ENCODE measurements around the gene KIF4B.
"Not testable (repeated sequence)": the region's sequence is repeated elsewhere in the genome, so short reads cannot be mapped to it uniquely, and the experiment has no call there.

KIF4B gene

GRCh38 chr5:155019601-155020226, 6.2 kb downstream of the KIF4B start:
- no peaks in the 10 kb centered on the region for H3K27me3 ChIP-seq (ENCODE audit: insufficient read depth, low read length)
- H3K4me3 ChIP-seq (ENCODE audit: low read length) = no peak overlapping the region
- H2AFZ ChIP-seq (ENCODE audit: low read depth, low read length) = no peak overlapping the region
- no peaks in the 10 kb centered on the region for H3K9me3 ChIP-seq (ENCODE audit: low read length)
- no peaks in the 10 kb centered on the region for H3K36me3 ChIP-seq (ENCODE audit: insufficient read depth, low read length)
- no peaks in the 10 kb centered on the region for H3K4me1 ChIP-seq (ENCODE audit: insufficient read depth, low read length)

- Histone ChIP-seq H2AFZ (ENCODE audit: low read depth, low read length) (no peak overlapping the region), H3K9me3 (ENCODE audit: low read length) (no peaks in the 10 kb centered on the region), H3K36me3 (ENCODE audit: insufficient read depth, low read length) (no peaks in the 10 kb centered on the region), H3K27me3 (ENCODE audit: insufficient read depth, low read length) (no peaks in the 10 kb centered on the region), H3K4me1 (ENCODE audit: insufficient read depth, low read length) (no peaks in the 10 kb centered on the region), H3K4me3 (ENCODE audit: low read length) (no peak overlapping the region)
Observed at GRCh38 chr5:155021842-155022241, 8.3 kb downstream of the KIF4B start.

- Histone ChIP-seq H3K9me3 (ENCODE audit: low read length) (no peaks in the 10 kb centered on the region), H3K27me3 (ENCODE audit: insufficient read depth, low read length) (no peaks in the 10 kb centered on the region), H3K4me1 (ENCODE audit: insufficient read depth, low read length) (no peaks in the 10 kb centered on the region), H3K36me3 (ENCODE audit: insufficient read depth, low read length) (no peaks in the 10 kb centered on the region), H3K4me3 (ENCODE audit: low read length) (no peak overlapping the region), H2AFZ (ENCODE audit: low read depth, low read length) (no peak overlapping the region)
Observed at GRCh38 chr5:155023320-155023719, 9.8 kb downstream of the KIF4B start.

GRCh38 chr5:155024015-155024414, 10.5 kb downstream of the KIF4B start:
- H3K9me3 ChIP-seq (ENCODE audit: low read length) = no peaks in the 10 kb centered on the region
- H3K4me3 ChIP-seq (ENCODE audit: low read length) = no peak overlapping the region
- no peak overlapping the region for H2AFZ ChIP-seq (ENCODE audit: low read depth, low read length)
- no peaks in the 10 kb centered on the region for H3K27me3 ChIP-seq (ENCODE audit: insufficient read depth, low read length)
- H3K4me1 ChIP-seq (ENCODE audit: insufficient read depth, low read length) = no peaks in the 10 kb centered on the region
- H3K36me3 ChIP-seq (ENCODE audit: insufficient read depth, low read length) = no peaks in the 10 kb centered on the region

- Histone ChIP-seq H3K4me3 (ENCODE audit: low read length) (no peak overlapping the region), H3K4me1 (ENCODE audit: insufficient read depth, low read length) (no peaks in the 10 kb centered on the region), H2AFZ (ENCODE audit: low read depth, low read length) (no peak overlapping the region), H3K9me3 (ENCODE audit: low read length) (no peaks in the 10 kb centered on the region), H3K36me3 (ENCODE audit: insufficient read depth, low read length) (no peaks in the 10 kb centered on the region), H3K27me3 (ENCODE audit: insufficient read depth, low read length) (no peaks in the 10 kb centered on the region)
Observed at GRCh38 chr5:155025895-155026294, 12.3 kb downstream of the KIF4B start.

GRCh38 chr5:155027993-155028629, 14.6 kb downstream of the KIF4B start:
- no peaks in the 10 kb centered on the region for H3K27me3 ChIP-seq (ENCODE audit: insufficient read depth, low read length)
- no peaks in the 10 kb centered on the region for H3K9me3 ChIP-seq (ENCODE audit: low read length)

GRCh38 chr5:155029240-155029639, 15.7 kb downstream of the KIF4B start:
- H3K27me3 ChIP-seq (ENCODE audit: insufficient read depth, low read length) = no peaks in the 10 kb centered on the region
- no peak overlapping the region for H3K4me3 ChIP-seq (ENCODE audit: low read length)
- no peaks in the 10 kb centered on the region for H3K9me3 ChIP-seq (ENCODE audit: low read length)
- no peaks in the 10 kb centered on the region for H3K4me1 ChIP-seq (ENCODE audit: insufficient read depth, low read length)
- H2AFZ ChIP-seq (ENCODE audit: low read depth, low read length) = no peak overlapping the region
- H3K36me3 ChIP-seq (ENCODE audit: insufficient read depth, low read length) = no peaks in the 10 kb centered on the region

More at GRCh38 chr5:155027993-155028629, 14.6 kb downstream of the KIF4B start:
- Histone ChIP-seq H3K4me1 (ENCODE audit: insufficient read depth, low read length) (no peaks in the 10 kb centered on the region), H2AFZ (ENCODE audit: low read depth, low read length) (no peak overlapping the region), H3K4me3 (ENCODE audit: low read length) (no peak overlapping the region), H3K36me3 (ENCODE audit: insufficient read depth, low read length) (no peaks in the 10 kb centered on the region)

GRCh38 chr5:155034145-155034744, 20.7 kb downstream of the KIF4B start:
- not testable (repeated sequence) for H3K27me3 ChIP-seq (ENCODE audit: insufficient read depth, low read length); H3K36me3 ChIP-seq (ENCODE audit: insufficient read depth, low read length); H2AFZ ChIP-seq (ENCODE audit: low read depth, low read length); H3K4me3 ChIP-seq (ENCODE audit: low read length); H3K4me1 ChIP-seq (ENCODE audit: insufficient read depth, low read length); H3K9me3 ChIP-seq (ENCODE audit: low read length)

- not testable (repeated sequence) for H2AFZ ChIP-seq (ENCODE audit: low read depth, low read length); H3K4me1 ChIP-seq (ENCODE audit: insufficient read depth, low read length); H3K9me3 ChIP-seq (ENCODE audit: low read length); H3K36me3 ChIP-seq (ENCODE audit: insufficient read depth, low read length); H3K27me3 ChIP-seq (ENCODE audit: insufficient read depth, low read length); H3K4me3 ChIP-seq (ENCODE audit: low read length)
Observed at GRCh38 chr5:155035087-155035486, 21.5 kb downstream of the KIF4B start.

- Histone ChIP-seq H3K4me3 (ENCODE audit: low read length) (no peak overlapping the region), H3K4me1 (ENCODE audit: insufficient read depth, low read length) (no peaks in the 10 kb centered on the region), H3K36me3 (ENCODE audit: insufficient read depth, low read length) (no peaks in the 10 kb centered on the region), H2AFZ (ENCODE audit: low read depth, low read length) (no peak overlapping the region), H3K27me3 (ENCODE audit: insufficient read depth, low read length) (peaks cover 3% of the 10 kb centered on the region), H3K9me3 (ENCODE audit: low read length) (no peaks in the 10 kb centered on the region)
Observed at GRCh38 chr5:155040984-155041653, 27.6 kb downstream of the KIF4B start.

- Histone ChIP-seq H3K36me3 (ENCODE audit: insufficient read depth, low read length) (no peaks in the 10 kb centered on the region), H2AFZ (ENCODE audit: low read depth, low read length) (no peak overlapping the region), H3K9me3 (ENCODE audit: low read length) (no peaks in the 10 kb centered on the region), H3K4me3 (ENCODE audit: low read length) (no peak overlapping the region), H3K4me1 (ENCODE audit: insufficient read depth, low read length) (no peaks in the 10 kb centered on the region), H3K27me3 (ENCODE audit: insufficient read depth, low read length) (peaks cover 3% of the 10 kb centered on the region)
Observed at GRCh38 chr5:155044591-155044990, 31.0 kb downstream of the KIF4B start.

GRCh38 chr5:155046591-155046990, 33.0 kb downstream of the KIF4B start:
- Histone ChIP-seq H3K4me1 (ENCODE audit: insufficient read depth, low read length) (no peaks in the 10 kb centered on the region), H3K36me3 (ENCODE audit: insufficient read depth, low read length) (no peaks in the 10 kb centered on the region), H3K9me3 (ENCODE audit: low read length) (no peaks in the 10 kb centered on the region), H3K4me3 (ENCODE audit: low read length) (no peak overlapping the region), H3K27me3 (ENCODE audit: insufficient read depth, low read length) (peaks cover 3% of the 10 kb centered on the region), H2AFZ (ENCODE audit: low read depth, low read length) (no peak overlapping the region)

- Histone ChIP-seq H3K9me3 (ENCODE audit: low read length) (no peaks in the 10 kb centered on the region), H3K4me3 (ENCODE audit: low read length) (no peak overlapping the region), H3K36me3 (ENCODE audit: insufficient read depth, low read length) (no peaks in the 10 kb centered on the region)
Observed at GRCh38 chr5:155047818-155048217, 34.3 kb downstream of the KIF4B start.

More at GRCh38 chr5:155047818-155048217, 34.3 kb downstream of the KIF4B start:
- Histone ChIP-seq H3K4me1 (ENCODE audit: insufficient read depth, low read length) (no peaks in the 10 kb centered on the region), H3K27me3 (ENCODE audit: insufficient read depth, low read length) (peaks cover 3% of the 10 kb centered on the region), H2AFZ (ENCODE audit: low read depth, low read length) (no peak overlapping the region)
